Retina (tissue), 1 donor: ENCODE results near the gene C16orf74.
A peak's percentile ranks its signal among the peaks of the same experiment; 100 is the strongest.

Experiments
- DNase-seq: peaks from one replicate; pipeline ENCODE4 v3.0.0-alpha.2; 2016

Gene C16orf74

GRCh38 chr16:85750827-85751697 is at the start of gene C16orf74:
C16orf74 (minus strand) TSS chr16:85751096; CDS start chr16:85735217, 15,879 bp downstream.
- DNase-seq: peak; percentile 36

GRCh38 chr16:85800321-85800669 is 49.4 kb upstream of the C16orf74 start:
- no peak for DNase-seq

DNA sequence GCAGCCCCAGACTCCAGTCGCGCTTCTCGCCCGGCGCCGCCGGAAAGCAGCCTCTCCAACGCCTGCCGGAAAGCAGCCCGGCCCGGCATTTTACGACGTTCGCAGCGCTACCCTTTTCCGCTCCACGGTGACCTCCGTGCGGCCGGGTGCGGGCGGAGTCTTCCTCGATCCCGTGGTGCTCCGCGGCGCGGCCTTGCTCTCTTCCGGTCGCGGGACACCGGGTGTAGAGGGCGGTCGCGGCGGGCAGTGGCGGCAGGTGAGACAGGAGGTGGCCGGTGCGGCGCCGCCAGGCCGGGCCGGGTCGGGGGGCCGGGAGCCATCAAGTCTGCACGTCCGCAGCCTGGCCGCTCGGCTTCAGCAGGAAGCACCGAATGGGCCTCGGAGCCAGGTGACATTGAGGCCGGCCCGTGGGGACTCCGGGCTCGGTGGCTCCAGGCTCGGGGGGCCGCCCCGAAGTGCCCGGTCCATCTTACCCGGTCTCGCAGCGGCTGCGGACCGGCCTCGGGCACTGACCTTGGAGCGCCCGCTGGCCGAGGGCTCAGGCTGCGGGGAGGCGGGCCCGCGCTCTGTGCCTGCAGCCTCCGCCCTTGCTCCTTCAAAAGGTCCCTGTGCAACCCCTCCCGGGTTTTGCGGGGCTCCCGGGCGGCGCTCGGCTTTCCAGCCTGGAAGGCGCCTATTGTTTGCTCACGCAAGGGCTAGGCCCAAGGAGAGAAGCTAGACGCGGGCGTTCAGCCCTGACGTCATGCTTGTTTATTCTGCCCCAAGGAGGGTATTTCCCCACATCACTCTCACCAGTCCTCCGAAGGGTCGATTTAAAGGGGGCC is 48.8 kb upstream of the C16orf74 start, which contains the start of the genes COX4I1 and EMC8:
Gene COX4I1, plus strand, starts transcription at position 199 of the 824 bp plus-strand sequence. CDS start 1,511 bp downstream, outside the sequence.
Gene EMC8, minus strand, starts transcription at position 48 of the 824 bp plus-strand sequence. CDS start 249 bp downstream, outside the sequence.
- DNase-seq: peak; percentile 95

DNA sequence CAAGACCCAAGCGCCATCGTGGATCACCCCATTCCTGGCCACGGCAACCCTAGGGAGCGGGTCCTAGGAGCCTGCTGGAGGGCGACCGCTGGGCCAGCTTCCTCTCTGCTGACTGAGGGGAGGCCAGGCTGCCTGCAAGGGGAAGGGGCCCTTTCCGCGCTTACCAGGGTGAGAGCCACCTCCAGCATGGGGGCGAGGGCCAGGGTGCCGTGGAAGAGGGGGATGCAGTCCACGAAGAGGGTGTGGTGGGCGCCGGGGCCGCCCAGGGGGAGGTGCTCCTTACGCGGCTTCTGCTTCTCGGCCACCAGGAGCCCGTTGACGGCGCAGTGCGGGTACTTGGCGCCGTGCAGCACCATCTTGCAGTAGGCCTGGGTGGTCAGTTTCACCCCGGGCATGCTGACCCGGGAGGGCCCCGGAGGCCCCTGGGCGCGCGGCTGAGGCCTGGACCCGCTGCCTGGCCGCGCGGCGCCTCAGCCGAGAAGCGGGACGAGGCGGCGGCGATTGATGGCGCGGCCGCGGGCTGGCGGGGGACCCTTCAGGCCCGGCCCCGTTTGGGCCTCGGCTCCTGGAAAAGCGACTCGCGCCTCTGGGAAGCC is 48.1 kb upstream of the C16orf74 start:
- no peak for DNase-seq

GRCh38 chr16:85798283-85798776 is 47.4 kb upstream of the C16orf74 start:
- no peak for DNase-seq

DNA sequence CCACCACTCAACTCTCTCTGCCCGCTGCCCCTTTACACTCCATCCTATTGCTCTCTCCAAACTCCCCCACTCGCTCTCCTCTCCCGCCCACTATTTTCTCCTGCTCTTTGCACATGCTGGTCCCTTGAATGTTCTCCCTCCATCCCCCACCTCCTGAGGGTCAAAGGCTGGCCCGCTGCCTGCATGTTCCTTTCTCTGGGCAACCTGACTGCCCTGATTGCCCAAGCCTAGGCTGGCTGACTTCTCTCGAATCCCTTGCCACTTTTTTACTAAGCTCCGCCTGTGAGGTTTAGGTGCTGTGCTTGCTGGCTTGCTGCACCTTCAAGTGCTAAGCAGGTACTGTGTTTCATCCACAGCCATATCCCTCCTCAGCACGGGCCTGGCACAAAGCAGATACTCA is 45.7 kb upstream of the C16orf74 start:
- DNase-seq: no peak

GRCh38 chr16:85796152-85796551 is 45.3 kb upstream of the C16orf74 start:
- no peak for DNase-seq

- DNase-seq: no peak
Measured at GRCh38 chr16:85794696-85795095, 43.8 kb upstream of the C16orf74 start.

DNA sequence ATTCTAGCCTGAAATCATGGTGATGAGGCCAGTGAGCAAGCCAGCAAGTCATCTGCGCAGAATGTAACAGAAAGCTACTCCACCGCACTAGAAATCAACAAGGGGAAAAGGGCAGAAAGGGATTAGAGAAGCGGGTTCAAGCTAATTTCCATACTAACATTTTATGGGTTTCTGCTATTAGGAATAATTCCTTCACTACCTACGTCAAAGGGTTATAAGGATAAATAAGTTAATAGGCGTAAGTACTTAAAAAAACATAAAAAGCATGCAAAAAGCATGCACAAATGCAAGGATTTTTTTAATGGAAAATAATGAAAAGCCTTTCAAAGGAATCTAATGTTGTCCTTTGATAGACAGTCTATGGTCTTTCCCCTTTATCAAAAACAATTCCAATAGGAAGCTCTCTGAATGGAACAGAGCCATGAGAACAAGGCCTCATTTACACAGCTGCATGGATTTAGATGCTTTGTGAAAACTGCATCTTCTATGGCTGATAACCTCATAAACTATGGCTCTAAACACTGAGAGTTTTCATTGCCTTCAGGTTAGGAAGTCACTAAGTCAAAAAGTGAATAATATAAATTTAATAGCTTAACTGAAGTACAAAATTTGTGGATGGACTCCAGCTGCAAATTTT is 42.9 kb upstream of the C16orf74 start:
- no peak for DNase-seq

DNA sequence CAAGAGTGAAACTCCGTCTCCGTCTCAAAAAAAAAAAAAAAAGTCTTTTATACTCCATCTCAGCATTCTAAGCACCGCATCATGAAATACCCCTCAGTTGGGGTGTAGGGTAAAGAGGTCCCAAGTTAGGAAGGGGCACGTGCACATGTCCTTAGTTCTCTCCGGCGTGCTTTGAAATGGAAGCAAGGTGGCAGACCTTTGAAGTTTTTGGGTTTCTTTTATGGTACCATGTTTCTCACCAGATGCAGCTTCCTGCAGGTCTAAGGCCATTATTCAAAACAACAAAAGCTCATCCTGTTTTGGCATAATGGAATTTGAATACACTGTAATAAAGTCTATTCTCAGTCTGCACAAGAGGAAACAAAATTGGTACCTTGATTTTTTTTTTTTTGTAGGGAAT is 38.9 kb upstream of the C16orf74 start:
- no peak for DNase-seq

DNA sequence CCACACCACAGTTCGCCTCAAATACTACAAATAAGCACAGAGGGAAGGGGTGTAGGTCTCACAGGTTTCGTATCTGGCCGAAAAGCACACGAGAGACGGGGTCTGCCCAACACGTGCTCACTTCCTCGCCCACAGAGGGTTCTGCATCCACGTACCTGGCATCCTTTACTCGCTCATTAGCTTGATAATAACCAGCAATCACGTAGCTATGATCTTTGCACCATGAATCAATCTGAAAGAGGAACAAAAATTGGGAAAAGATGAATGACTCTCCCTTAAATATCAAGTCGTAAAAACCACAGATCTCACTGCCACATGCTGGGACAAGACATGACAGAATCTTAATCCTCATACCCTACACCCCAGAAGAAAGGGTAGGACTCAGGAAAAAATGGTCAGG is 37.9 kb upstream of the C16orf74 start:
- DNase-seq: no peak

DNA sequence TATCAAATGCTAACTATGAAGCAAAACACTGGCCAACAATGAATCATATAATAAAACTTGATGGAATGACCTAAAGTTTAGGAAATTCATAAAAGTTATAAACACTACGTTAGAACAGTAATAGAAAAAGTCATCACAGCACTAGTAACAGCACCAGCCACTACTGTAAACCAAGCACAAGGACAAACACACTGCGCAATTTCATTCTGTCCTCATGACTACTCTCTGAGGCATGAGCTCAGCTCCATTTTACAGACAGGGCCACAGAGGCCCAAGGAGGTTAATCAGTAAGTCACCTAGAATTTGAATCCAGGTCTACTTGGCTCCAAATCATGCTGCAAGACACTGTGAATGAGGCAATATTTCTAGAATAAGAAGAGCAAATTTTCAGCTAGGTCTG is 35.0 kb upstream of the C16orf74 start:
- no peak for DNase-seq

DNA sequence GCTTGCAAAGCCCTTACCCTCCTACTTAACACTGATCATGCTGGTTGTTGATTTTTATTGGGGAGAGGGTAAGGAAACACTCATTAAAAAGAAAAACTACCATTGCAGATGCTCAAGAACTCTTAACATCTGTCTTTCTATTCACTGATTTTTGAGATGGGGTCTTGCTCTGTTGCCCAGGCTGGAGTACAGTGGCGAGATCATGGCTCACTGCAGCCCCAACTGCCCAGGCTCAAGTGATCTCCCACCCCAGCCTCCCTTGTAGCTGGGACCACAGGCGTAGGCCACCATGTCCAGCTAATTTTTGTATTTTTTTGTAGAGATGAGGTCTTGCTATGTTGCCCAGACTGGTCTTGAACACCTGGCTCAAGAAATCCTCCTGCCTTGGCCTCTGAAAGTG is 33.9 kb upstream of the C16orf74 start:
- DNase-seq: no peak

GRCh38 chr16:85783441-85783840 is 32.5 kb upstream of the C16orf74 start:
- no peak for DNase-seq

GRCh38 chr16:85782451-85782850 is 31.6 kb upstream of the C16orf74 start:
- no peak for DNase-seq

DNA sequence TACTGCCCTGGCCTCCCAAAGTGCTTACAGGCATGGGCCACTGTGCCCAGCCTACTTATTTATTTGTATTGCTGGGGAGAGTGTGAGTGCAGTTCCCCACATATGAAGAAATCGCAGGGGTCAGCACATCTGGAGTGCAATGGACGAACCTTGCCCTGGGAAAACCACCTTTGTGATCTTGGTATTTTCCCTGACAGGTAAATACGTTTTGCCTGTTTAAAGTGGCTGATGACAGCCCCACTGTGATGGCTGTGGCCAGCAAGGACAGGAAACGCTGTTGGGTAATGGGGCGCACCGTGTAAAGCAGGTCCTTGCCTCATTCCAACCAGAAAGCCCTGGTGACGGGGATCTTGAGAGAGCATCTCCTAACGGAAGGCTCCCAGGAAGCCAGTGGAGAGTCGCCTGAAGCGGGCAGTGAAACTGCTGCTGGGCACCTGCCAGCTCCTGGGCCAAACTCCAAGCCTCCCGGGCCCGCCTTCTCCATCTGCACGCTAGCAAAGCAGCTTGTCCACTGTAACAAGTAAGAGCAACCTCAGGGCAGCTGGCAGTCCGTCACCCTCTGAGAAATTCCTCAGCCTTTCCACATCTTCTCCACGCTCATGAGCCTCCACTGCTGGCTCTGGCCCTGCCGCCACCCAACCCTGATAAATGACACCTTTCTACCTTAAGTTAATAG is 30.9 kb upstream of the C16orf74 start:
- DNase-seq: no peak

DNA sequence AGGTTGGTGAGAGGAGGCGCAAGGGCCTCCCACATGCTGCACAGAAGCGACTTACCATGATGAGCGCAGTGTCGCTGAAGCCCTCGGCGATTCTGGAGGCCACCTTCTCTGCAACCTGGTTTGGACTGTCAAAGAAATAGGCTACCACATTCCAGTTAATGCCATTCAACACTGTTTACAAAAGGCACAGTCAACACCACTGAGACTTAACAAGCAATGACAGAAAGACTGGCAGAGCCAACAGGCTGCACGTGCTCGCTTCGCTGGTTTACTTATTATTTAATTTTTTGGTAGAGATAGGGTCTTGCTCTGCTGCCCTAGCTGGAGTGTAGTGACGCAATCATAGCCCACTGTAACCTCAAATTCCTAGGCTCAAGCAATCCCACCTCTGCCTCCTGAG is 30.3 kb upstream of the C16orf74 start:
- no peak for DNase-seq

DNA sequence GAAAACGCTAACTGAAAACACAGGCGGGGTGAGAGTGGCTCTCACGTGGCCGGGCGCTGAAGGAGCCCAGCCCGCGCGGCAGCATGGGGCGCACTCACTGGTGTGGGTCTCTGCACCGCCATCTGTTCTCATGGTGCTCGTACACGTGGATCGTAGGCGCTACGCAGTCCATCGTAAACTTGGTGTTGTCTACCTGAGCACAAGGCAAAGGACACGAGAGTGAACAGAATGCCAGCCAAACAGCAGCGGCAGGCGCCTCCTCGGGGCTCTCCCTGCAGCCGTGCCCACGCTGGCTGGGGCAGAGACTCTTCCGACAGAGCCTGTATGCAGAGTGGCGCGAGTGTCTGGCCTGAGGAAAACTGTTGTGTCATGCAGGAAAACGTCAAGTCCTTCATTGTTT is 29.4 kb upstream of the C16orf74 start:
- DNase-seq: no peak

DNA sequence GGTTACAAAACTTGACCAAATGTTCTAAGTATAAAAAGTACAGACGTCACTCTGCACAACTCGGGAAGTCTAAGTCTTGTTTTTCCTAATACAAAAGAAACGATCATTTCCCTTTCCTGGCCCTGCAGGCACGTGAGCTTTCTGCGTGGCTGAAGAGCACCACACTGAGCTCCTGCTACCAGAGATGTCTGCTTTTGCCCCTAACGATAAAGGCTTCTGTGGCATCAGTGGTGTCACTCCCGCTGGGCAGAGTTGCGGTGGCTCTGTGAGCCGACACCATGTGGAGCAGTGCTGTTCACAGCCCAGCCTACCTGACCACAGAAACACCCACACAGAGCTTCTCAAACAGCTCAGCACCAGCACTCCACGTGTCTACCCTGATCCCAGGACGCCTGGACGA is 28.0 kb upstream of the C16orf74 start:
- no peak for DNase-seq

GRCh38 chr16:85777583-85778310 is 26.9 kb upstream of the C16orf74 start:
- DNase-seq: no peak

GRCh38 chr16:85774811-85775210 is 23.9 kb upstream of the C16orf74 start:
- DNase-seq: no peak
